Cerebellar nuclear complex (tissue), 1 donor: ENCODE measurements around the gene ATP6V1B1.

Source experiments
- DNase-seq, 2 experiments: peaks; one replicate each; lab custom pipeline; 2025; lab: John Stamatoyannopoulos, UW

The ATP6V1B1 gene

GRCh38 chr2:70901227-70902066 lies 34.3 kb upstream of the ATP6V1B1 start:
- DNase-seq, result no peak

- no peak for DNase-seq
Measured at GRCh38 chr2:70902067-70902442, 33.6 kb upstream of the ATP6V1B1 start.

- no peak for DNase-seq
Measured at GRCh38 chr2:70902579-70902978, 33.1 kb upstream of the ATP6V1B1 start.

GRCh38 chr2:70903171-70903570 lies 32.5 kb upstream of the ATP6V1B1 start:
- no peak for DNase-seq

- no peak for DNase-seq
Measured at GRCh38 chr2:70903641-70904340, 31.9 kb upstream of the ATP6V1B1 start.

GRCh38 chr2:70904371-70905216 lies 31.1 kb upstream of the ATP6V1B1 start:
- DNase-seq, result no peak

GRCh38 chr2:70905443-70906421 lies 30.0 kb upstream of the ATP6V1B1 start:
- no peak for DNase-seq

- DNase-seq, result no peak
Measured at GRCh38 chr2:70906439-70907005, 29.2 kb upstream of the ATP6V1B1 start.

GRCh38 chr2:70907130-70908057 lies 28.3 kb upstream of the ATP6V1B1 start:
- DNase-seq, result no peak

- DNase-seq, result no peak
Measured at GRCh38 chr2:70916291-70916690, 19.4 kb upstream of the ATP6V1B1 start.

GRCh38 chr2:70918016-70918415 lies 17.7 kb upstream of the ATP6V1B1 start:
- DNase-seq, result no peak

- peak in 1 of 2 experiments; percentile 39 for DNase-seq
Measured at GRCh38 chr2:70919672-70920366, 15.9 kb upstream of the ATP6V1B1 start.

- no peak for DNase-seq
Measured at GRCh38 chr2:70920367-70920715, 15.4 kb upstream of the ATP6V1B1 start.

GRCh38 chr2:70921031-70921430 lies 14.7 kb upstream of the ATP6V1B1 start:
- no peak for DNase-seq

- DNase-seq, result no peak
Measured at GRCh38 chr2:70921839-70922234, 13.9 kb upstream of the ATP6V1B1 start.

GRCh38 chr2:70922235-70923234 lies 13.2 kb upstream of the ATP6V1B1 start:
- DNase-seq, result no peak

- no peak for DNase-seq
Measured at GRCh38 chr2:70923378-70924015, 12.2 kb upstream of the ATP6V1B1 start.
